Activated CD4-positive, CD25-positive, alpha-beta regulatory T cell treated with anti-CD3 and anti-CD28 coated beads, Interleukin-2, amount 50 U/mL, for 24 hours (primary cell): Measurements from ENCODE around the gene CCNK.

Experiments
- ATAC-seq, 2 donors: fragments of 150-1000 bp; cut with Tn5 transposase; one replicate each; pipeline ENCODE4 v1.10.0; 2021; ENCODE audit warnings: mild to moderate bottlenecking in 1 of 2, moderate library complexity in 1 of 2

CCNK gene

GRCh38 chr14:99556134-99556791 is 75.1 kb downstream of the CCNK start:
- no peak for ATAC-seq

- no peak for ATAC-seq
These were observed 78.2 kb downstream of the CCNK start for GRCh38 chr14:99559286-99559990.

- no peak for ATAC-seq
These were observed 79.2 kb downstream of the CCNK start for GRCh38 chr14:99560403-99560802.

GRCh38 chr14:99560922-99561683 is 79.9 kb downstream of the CCNK start:
- ATAC-seq, result no peak

- ATAC-seq, result no peak
These were observed 80.7 kb downstream of the CCNK start for GRCh38 chr14:99561864-99562263.
